BJ (cell line): Measurements from ENCODE around the gene LILRA1. TPM values are rescaled to one million over a fixed set of nuclear protein-coding genes. Genes with fewer than 3 reads are reported as not detected.
"Not testable (repeated sequence)": the region's sequence is repeated elsewhere in the genome, so short reads cannot be mapped to it uniquely, and the experiment has no call there.

Source experiments
- CTCF ChIA-PET: fragments of 350-600 bp; formaldehyde crosslinking; extraction: SDS; loops from one replicate; lab custom pipeline; 2021; ENCODE audit warnings: antibody characterized with exemption, inconsistent platforms; lab: Yijun Ruan, JAX
- POLR2A ChIA-PET: fragments of 300-600 bp; sonication (Branson Sonifier 250); formaldehyde crosslinking; extraction: SDS; loops from one replicate; lab custom pipeline; 2021; ENCODE audit warnings: antibody characterized with exemption; lab: Charles Lee
- DNase-seq: peaks from one replicate; pipeline ENCODE4 v3.0.0-alpha.2; 2011; ENCODE audit warnings: low read depth
- H3K27me3 ChIP-seq: 2 replicates; pipeline ENCODE4 v1.6.0; 2011; ENCODE audit warnings: low read length; ENCODE audit not compliant: control insufficient read depth, insufficient read depth
- H3K36me3 ChIP-seq: 2 replicates; pipeline ENCODE4 v1.5.1; 2011; ENCODE audit warnings: low read length; ENCODE audit not compliant: control insufficient read depth, insufficient read depth
- H3K4me3 ChIP-seq: 2 replicates; pipeline ENCODE4 v1.5.1; 2011; ENCODE audit warnings: low read depth, mild to moderate bottlenecking, control low read depth, low read length
- polyA minus RNA-seq: library from RNA; depleted of rRNA, polyadenylated mRNA; stranded (reverse); fragments of >200 nt; gene quantifications from 2 replicates; pipeline ENCODE4 v1.2.3, GENCODE V29; 2011; rRNA and poly(A)+ RNA removed
- polyA plus RNA-seq: library from polyadenylated mRNA; depleted of rRNA; stranded (reverse); fragments of >200 nt; gene quantifications from 2 replicates; pipeline ENCODE4 v1.2.3, GENCODE V29; 2011; rRNA removed
- TF ChIP-seq, protein P1 (sequence below): IDR thresholded peaks from 2 replicates; pipeline ENCODE4 v1.5.1; 2011; ENCODE audit warnings: low read depth, mild to moderate bottlenecking, control low read depth, inconsistent platforms, low read length, moderate library complexity; ENCODE audit not compliant: insufficient read depth

The LILRA1 gene
- polyA plus RNA-seq = not detected in 2 replicates
- polyA minus RNA-seq = not detected in 2 replicates

DNA sequence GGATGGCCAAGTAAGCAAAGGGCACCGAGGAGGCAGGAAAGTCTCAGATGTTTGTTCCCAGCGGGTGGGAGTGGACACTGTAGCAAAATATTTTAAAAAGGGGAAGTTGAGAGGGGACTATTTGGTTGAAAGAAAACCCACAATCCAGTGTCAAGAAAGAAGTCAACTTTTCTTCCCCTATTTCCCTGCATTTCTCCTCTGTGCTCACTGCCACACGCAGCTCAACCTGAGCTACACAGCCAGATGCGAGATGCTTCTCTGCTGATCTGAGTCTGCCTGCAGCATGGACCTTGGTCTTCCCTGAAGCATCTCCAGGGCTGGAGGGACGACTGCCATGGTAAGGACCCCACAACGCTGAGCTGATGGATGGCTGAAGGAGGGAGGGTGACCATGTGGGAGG is at the start of gene LILRA1:
LILRA1 (plus strand) TSS at position 188 of the 400 bp plus-strand sequence. CDS start 613 bp downstream, outside the sequence.
- H3K27me3 ChIP-seq, H3K4me3 ChIP-seq, CTCF ChIA-PET, DNase-seq, POLR2A ChIA-PET, H3K36me3 ChIP-seq: not testable (repeated sequence)

DNA sequence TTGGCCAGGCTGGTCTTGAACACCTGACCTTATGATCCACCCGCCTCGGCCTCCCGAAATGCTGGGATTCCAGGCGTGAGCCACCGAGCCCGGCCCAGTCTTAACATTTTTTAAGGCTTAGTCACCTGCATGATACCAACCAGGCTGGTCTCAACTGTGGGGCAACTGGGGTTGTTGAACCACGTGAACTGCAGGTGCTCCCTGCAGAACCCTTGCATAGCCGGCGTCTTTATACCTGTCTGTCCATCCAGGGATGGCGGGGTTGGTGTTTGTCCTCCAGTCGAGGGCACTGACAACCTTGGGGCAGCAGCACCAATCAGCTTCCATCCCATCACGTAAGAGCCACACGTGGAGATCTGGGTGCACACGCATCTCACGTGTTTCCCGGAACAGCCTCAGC is 44.6 kb upstream of the LILRA1 start:
- CTCF ChIA-PET = no interaction called here
- TF ChIP-seq, protein P1, sequence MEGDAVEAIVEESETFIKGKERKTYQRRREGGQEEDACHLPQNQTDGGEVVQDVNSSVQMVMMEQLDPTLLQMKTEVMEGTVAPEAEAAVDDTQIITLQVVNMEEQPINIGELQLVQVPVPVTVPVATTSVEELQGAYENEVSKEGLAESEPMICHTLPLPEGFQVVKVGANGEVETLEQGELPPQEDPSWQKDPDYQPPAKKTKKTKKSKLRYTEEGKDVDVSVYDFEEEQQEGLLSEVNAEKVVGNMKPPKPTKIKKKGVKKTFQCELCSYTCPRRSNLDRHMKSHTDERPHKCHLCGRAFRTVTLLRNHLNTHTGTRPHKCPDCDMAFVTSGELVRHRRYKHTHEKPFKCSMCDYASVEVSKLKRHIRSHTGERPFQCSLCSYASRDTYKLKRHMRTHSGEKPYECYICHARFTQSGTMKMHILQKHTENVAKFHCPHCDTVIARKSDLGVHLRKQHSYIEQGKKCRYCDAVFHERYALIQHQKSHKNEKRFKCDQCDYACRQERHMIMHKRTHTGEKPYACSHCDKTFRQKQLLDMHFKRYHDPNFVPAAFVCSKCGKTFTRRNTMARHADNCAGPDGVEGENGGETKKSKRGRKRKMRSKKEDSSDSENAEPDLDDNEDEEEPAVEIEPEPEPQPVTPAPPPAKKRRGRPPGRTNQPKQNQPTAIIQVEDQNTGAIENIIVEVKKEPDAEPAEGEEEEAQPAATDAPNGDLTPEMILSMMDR = no peak
- POLR2A ChIA-PET = no interaction called here
- Histone ChIP-seq H3K36me3 (no peaks in the 10 kb centered on the region), H3K4me3 (no peak overlapping the region), H3K27me3 (no peaks in the 10 kb centered on the region)
- no peak for DNase-seq

DNA sequence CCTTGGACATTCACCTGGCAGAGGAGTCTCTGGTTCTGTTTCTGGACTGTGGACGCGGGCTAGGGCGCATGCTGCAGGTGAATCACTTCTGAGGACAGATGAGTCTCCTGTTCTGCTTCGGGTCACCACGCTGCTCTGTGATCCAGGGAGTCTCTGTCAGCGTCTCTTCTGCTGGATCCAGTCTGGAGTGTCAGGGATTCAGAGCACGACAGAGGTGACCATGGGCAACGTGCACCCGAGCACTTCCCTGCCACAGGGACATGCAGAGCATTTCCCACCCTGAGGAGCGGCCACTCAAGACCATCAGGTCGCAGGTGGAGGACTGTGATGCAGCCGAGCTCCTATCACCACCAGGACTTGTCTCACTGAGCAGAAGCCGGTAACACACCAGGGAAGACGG is 44.2 kb upstream of the LILRA1 start:
- no peak for DNase-seq
- CTCF ChIA-PET = no interaction called here
- Histone ChIP-seq H3K36me3 (no peaks in the 10 kb centered on the region), H3K27me3 (no peaks in the 10 kb centered on the region), H3K4me3 (no peak overlapping the region)
- TF ChIP-seq, protein P1 = no peak
- POLR2A ChIA-PET = no interaction called here

DNA sequence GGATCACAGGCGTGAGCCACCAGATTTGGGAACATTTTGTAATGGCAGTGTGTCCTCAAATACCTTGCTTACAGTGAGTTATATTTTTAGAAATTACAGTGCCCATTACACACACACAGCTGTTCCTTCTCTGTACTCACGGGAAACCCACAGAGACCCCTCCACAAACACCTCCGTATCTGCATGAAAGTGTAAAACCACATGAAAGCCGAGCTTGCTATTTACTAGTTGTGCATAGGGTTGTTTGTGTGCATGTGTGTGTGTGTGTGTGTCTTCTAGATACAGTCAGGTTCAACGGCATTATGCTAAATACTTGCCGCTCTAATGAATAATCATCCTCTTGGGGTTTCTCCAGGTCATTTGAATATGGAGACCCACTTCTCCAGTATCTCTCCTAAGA is 42.1 kb upstream of the LILRA1 start:
- no peaks in the 10 kb centered on the region for H3K27me3 ChIP-seq
- DNase-seq = no peak
- POLR2A ChIA-PET = no interaction called here
- TF ChIP-seq, protein P1 = no peak
- CTCF ChIA-PET = no interaction called here
- H3K4me3 ChIP-seq = no peak overlapping the region
- no peaks in the 10 kb centered on the region for H3K36me3 ChIP-seq

DNA sequence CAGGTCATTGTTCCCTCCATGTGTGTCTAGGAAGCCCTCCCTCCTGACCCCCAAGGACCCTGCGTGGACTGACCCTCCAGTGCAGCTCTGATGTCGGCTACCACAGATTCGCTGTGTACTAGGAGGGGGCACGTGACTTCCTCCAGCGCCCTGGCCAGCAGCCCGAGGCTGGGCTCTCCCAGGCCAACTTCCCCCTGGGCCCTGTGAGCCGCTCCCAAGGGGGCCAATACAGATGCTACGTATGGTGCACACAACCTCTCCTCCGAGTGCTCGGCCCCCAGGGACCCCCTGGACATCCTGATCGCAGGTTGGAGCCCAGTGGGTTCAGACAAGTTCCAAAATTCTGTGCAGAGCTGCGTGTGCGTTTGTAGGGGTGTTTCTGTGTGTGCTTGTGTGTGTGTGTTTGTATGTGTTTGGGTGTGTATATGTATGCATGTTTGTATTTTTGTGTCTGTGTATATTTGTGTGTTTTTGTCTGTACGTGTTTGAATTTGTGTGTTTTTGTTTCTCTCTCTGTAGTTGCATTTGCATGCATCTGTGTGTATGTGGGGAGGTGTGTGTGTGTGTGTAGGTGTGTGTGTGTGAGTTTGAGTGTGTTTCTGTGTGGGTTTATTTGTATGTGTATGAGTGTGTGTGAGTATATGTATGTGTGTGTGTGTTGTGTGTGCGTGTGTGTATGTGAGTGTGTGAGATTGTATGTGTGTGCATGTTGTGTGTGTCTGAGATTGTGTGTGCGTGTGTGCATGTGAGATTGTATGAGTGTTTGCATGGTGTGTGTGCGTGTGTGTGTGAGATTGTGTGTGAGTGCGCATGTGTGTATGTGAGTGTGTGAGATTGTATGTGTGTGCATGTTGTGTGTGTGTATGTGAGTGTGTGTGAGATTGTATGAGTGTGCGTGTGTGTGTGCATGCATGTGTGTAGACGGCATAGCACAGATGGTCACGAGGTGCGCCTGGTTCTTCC is 41.2 kb upstream of the LILRA1 start:
- DNase-seq = no peak
- POLR2A ChIA-PET = no interaction called here
- TF ChIP-seq, protein P1 = no peak
- CTCF ChIA-PET = no interaction called here
- Histone ChIP-seq H3K27me3 (no peaks in the 10 kb centered on the region), H3K36me3 (no peaks in the 10 kb centered on the region), H3K4me3 (no peak overlapping the region)

DNA sequence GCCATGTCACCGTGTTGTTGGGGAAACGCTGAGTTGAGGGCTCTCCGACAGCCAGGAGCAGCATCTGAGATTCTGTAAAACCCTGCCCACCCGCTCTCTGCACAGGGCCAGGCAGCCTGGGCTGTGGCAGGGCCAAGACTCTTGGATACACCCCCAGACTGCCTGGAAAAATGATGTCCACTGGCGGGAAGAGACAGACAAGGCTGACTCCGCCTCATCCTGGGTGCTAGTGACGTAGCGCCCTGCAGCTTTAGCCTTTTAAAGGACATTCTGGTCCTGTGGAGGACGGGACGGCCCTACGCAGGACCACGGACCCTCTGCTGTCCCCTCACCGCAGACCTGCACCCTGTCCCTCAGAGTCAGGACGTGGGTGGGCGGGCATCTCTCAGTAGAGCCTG is 40.5 kb upstream of the LILRA1 start:
- POLR2A ChIA-PET = no interaction called here

More for the DNA sequence above, 40.5 kb upstream of the LILRA1 start:
- CTCF ChIA-PET = no interaction called here
- Histone ChIP-seq H3K36me3 (no peaks in the 10 kb centered on the region), H3K4me3 (no peak overlapping the region), H3K27me3 (no peaks in the 10 kb centered on the region)
- TF ChIP-seq, protein P1 = no peak
- DNase-seq = no peak
